Measurements from ENCODE around the gene MED10. TPM values are rescaled to one million over a fixed set of nuclear protein-coding genes. Genes with fewer than 3 reads are reported as not detected.

Gene MED10
- polyA plus RNA-seq, 1 of the 3 experiments (the other 2 are of a cell fraction): 75.9 TPM

- no peak for DNase-seq
- WGBS (ENCODE audit: low lambda C conversion rate): 29% methylated on average over 7 of the region's 7 CpGs
- H3K9me2 ChIP-seq: no peaks in the 10 kb centered on the region
- ChIA-PET POLR2A (no interaction called here), CTCF (no interaction called here)
- no peak overlapping the region for H3K27ac ChIP-seq (ENCODE audit: low read depth in 2 of 2, low read length in 1 of 2)
- H3K79me2 ChIP-seq (ENCODE audit: insufficient read depth): no peaks in the 10 kb centered on the region
- no peak overlapping the region for H3K4me3 ChIP-seq (ENCODE audit: low read depth in 2 of 2, low read length in 1 of 2)
- no peaks in the 10 kb centered on the region; a peak in 1 of 4 replicates for H3K4me1 ChIP-seq (ENCODE audit: control insufficient read depth in 1 of 2, insufficient read depth in 2 of 2, low read depth in 1 of 2, low read length in 1 of 2)
- H3K36me3 ChIP-seq (replicated peaks in 1 of 2; ENCODE audit: control insufficient read depth in 1 of 2, insufficient read depth in 2 of 2, low read length in 1 of 2): no peaks in the 10 kb centered on the region
- no peak overlapping the region for H2AFZ ChIP-seq (ENCODE audit: low read depth)
- H3K9me3 ChIP-seq: no peaks in the 10 kb centered on the region
- TF ChIP-seq NRF1 (IDR thresholded peaks at IDR 0.05; ENCODE audit: low read depth, low read length): no peak
- no peak for TF ChIP-seq CHD2 (IDR thresholded peaks at IDR 0.05; ENCODE audit: low read length, partially characterized antibody)
- no peak for TF ChIP-seq TAF1 (IDR thresholded peaks at IDR 0.05; ENCODE audit: borderline replicate concordance, low read depth, low read length)
- no peak for TF ChIP-seq USF1 (IDR thresholded peaks at IDR 0.05; ENCODE audit: borderline replicate concordance, low read depth)
- TF ChIP-seq, protein P1, sequence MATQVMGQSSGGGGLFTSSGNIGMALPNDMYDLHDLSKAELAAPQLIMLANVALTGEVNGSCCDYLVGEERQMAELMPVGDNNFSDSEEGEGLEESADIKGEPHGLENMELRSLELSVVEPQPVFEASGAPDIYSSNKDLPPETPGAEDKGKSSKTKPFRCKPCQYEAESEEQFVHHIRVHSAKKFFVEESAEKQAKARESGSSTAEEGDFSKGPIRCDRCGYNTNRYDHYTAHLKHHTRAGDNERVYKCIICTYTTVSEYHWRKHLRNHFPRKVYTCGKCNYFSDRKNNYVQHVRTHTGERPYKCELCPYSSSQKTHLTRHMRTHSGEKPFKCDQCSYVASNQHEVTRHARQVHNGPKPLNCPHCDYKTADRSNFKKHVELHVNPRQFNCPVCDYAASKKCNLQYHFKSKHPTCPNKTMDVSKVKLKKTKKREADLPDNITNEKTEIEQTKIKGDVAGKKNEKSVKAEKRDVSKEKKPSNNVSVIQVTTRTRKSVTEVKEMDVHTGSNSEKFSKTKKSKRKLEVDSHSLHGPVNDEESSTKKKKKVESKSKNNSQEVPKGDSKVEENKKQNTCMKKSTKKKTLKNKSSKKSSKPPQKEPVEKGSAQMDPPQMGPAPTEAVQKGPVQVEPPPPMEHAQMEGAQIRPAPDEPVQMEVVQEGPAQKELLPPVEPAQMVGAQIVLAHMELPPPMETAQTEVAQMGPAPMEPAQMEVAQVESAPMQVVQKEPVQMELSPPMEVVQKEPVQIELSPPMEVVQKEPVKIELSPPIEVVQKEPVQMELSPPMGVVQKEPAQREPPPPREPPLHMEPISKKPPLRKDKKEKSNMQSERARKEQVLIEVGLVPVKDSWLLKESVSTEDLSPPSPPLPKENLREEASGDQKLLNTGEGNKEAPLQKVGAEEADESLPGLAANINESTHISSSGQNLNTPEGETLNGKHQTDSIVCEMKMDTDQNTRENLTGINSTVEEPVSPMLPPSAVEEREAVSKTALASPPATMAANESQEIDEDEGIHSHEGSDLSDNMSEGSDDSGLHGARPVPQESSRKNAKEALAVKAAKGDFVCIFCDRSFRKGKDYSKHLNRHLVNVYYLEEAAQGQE (IDR thresholded peaks at IDR 0.05; ENCODE audit: low read depth, low read length): no peak
- TF ChIP-seq EZH2phosphoT487 (IDR thresholded peaks at IDR 0.05; ENCODE audit: borderline replicate concordance, low read depth): no peak
- TF ChIP-seq RCOR1 (IDR thresholded peaks at IDR 0.05; ENCODE audit: low read length): no peak
- no peak for TF ChIP-seq RXRA (IDR thresholded peaks at IDR 0.05; ENCODE audit: borderline replicate concordance, low read depth)
- TF ChIP-seq JUND (IDR thresholded peaks at IDR 0.05): no peak
- TF ChIP-seq, protein P2, sequence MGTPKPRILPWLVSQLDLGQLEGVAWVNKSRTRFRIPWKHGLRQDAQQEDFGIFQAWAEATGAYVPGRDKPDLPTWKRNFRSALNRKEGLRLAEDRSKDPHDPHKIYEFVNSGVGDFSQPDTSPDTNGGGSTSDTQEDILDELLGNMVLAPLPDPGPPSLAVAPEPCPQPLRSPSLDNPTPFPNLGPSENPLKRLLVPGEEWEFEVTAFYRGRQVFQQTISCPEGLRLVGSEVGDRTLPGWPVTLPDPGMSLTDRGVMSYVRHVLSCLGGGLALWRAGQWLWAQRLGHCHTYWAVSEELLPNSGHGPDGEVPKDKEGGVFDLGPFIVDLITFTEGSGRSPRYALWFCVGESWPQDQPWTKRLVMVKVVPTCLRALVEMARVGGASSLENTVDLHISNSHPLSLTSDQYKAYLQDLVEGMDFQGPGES (IDR thresholded peaks at IDR 0.05; ENCODE audit: low read depth, low read length): no peak
- H3K27me3 ChIP-seq (ENCODE audit: insufficient read depth): no peaks in the 10 kb centered on the region; the same call in 1 of the 2 replicates
- H3F3A ChIP-seq (replicated peaks; ENCODE audit: insufficient read depth): no peaks in the 10 kb centered on the region
- no peak overlapping the region for H3K4me2 ChIP-seq
- no peak overlapping the region for H3K9ac ChIP-seq
- H4K20me1 ChIP-seq (ENCODE audit: insufficient read depth): no peaks in the 10 kb centered on the region
Observed at GRCh38 chr5:6395102-6395445, 16.7 kb upstream of the MED10 start.

DNA sequence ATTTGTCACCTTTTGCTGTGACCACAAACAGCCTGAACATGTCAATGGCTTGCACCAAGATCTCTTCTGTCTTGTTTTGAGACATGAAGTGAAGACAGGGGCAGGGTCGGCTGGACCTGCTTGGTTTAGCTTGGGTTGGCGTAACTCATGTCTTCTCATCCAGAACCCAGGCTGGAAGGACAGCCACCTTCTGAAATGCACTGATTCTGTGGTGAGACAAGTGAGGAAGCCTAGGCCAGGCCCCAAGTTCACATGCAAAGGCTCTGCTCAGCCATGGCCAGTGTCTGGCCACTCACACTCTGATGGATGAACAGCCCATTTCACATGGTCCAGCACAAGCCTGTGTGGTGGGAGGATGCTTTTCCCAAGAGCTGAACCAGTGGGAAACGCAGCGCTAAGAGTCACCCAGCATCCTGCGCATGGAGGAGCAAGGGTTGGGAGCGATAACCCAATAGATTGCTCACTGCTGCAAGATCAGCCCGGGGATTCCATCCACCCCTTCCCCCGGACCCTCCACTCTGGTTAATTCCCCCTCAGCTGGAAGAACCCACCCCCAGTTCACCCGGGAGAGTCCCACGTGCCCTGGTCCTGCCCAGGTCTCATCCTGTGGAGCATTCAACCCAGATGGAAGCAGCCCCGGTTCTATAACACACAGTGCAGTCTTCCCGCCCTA, 16.2 kb upstream of the MED10 start:
- TF ChIP-seq SIN3A (IDR thresholded peaks at IDR 0.05; ENCODE audit: borderline replicate concordance, low read depth, low read length): no peak
- DNase-seq: no peak
- no peaks in the 10 kb centered on the region; the same call in 1 of the 2 replicates for H3K27me3 ChIP-seq (ENCODE audit: insufficient read depth)
- H3K4me3 ChIP-seq (ENCODE audit: low read depth in 2 of 2, low read length in 1 of 2): no peak overlapping the region
- ChIA-PET CTCF (interaction anchor here (1.0 to 1.1 kb wide), 2 partner anchors 118 to 899 kb away, joined by 4 read pairs; no protein-coding TSS in a partner anchor), POLR2A (no interaction called here)
- WGBS (ENCODE audit: low lambda C conversion rate): 29% methylated on average over 8 of the region's 12 CpGs
- H3K9me3 ChIP-seq: no peaks in the 10 kb centered on the region
- H3K9ac ChIP-seq: no peak overlapping the region
- no peaks in the 10 kb centered on the region for H4K20me1 ChIP-seq (ENCODE audit: insufficient read depth)
- no peak overlapping the region for H3K27ac ChIP-seq (ENCODE audit: low read depth in 2 of 2, low read length in 1 of 2)
- no peaks in the 10 kb centered on the region for H3F3A ChIP-seq (replicated peaks; ENCODE audit: insufficient read depth)
- H3K4me1 ChIP-seq (ENCODE audit: control insufficient read depth in 1 of 2, insufficient read depth in 2 of 2, low read depth in 1 of 2, low read length in 1 of 2): no peaks in the 10 kb centered on the region; a peak in 1 of 4 replicates
- H3K9me2 ChIP-seq: no peaks in the 10 kb centered on the region
- no peaks in the 10 kb centered on the region for H3K79me2 ChIP-seq (ENCODE audit: insufficient read depth)
- H2AFZ ChIP-seq (ENCODE audit: low read depth): no peak overlapping the region
- no peaks in the 10 kb centered on the region for H3K36me3 ChIP-seq (replicated peaks in 1 of 2; ENCODE audit: control insufficient read depth in 1 of 2, insufficient read depth in 2 of 2, low read length in 1 of 2)
- no peak overlapping the region for H3K4me2 ChIP-seq

Measured in SK-N-SH (cell line).